Measurements from ENCODE around the gene FAM3C. TPM values are rescaled to one million over a fixed set of nuclear protein-coding genes. Genes with fewer than 3 reads are reported as not detected.

The FAM3C gene
- total RNA-seq, 1 experiment from 2014 or later: 322 TPM

DNA sequence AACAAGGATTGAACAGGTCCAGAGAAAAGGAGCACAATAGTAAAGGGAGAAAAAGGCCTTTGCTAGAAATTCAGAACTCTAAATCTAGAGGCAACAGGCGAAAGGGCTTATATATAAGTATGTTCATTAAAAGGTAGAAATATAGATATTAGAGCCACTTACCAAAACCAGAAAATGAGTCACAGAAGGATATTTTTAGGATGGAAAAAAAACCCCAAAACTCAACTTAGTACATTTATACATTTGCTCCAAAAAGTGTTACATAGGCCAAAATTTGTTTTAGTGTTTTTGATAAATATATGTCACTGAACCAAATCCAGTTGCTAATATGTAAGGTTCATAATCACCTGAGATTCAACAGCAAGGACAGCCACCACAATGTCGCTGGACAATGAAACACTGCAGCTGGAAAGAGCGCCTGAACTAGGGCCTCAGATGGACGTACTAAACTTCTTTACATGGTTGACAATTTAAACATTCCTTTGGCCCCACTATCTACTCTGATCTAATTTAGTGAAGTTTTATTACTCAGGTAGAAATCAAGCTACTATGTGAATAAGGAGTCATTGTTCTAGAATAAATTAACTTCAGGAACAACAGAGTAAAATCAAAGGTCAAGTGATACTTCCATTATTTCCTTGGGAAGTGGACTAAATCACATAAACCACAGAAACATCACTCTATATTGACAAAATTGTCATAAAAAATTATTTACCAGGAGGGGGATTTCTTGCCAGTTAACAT is 10.9 kb downstream of the FAM3C start:
- POLR2A ChIA-PET: no interaction called here
- H3K9me3 ChIP-seq (ENCODE audit: control insufficient read depth in 1 of 2, insufficient read depth in 1 of 2, low read depth in 1 of 2, low read length in 2 of 2): no peaks in the 10 kb centered on the region
- CTCF ChIA-PET: interaction anchor here (1.2 to 1.6 kb wide), 2 partner anchors 11 to 18 kb away, joined by 3 to 5 read pairs; partner anchors contain the start of gene FAM3C
- no peaks in the 10 kb centered on the region for H3K27me3 ChIP-seq (ENCODE audit: insufficient read depth, low read length)
- no TSS peak for BruUV-seq (replicated peaks)
- H4K20me1 ChIP-seq (ENCODE audit: insufficient read depth): peaks cover 86% of the 10 kb centered on the region
- no peak overlapping the region for H2AFZ ChIP-seq (ENCODE audit: low read depth, low read length, poor library complexity, severe bottlenecking)
- no peaks in the 10 kb centered on the region for H3K9me2 ChIP-seq (ENCODE audit: insufficient read depth)
- no peak overlapping the region for H3K27ac ChIP-seq (ENCODE audit: low read depth, low read length)
- H3K9ac ChIP-seq (ENCODE audit: low read length): no peak overlapping the region
- peaks cover 100% of the 10 kb centered on the region for H3K79me2 ChIP-seq (ENCODE audit: insufficient read depth, low read length)
- TF ChIP-seq ELF1 (IDR thresholded peaks at IDR 0.05; ENCODE audit: borderline replicate concordance, low read depth): no peak
- no peak for TF ChIP-seq CTCF (IDR thresholded peaks at IDR 0.05 in 2 of 3, conservative IDR thresholded peaks at IDR 0.05 in 1 of 3; ENCODE audit: borderline replicate concordance in 1 of 3, insufficient read depth in 1 of 3, low read depth in 2 of 3, low read length in 2 of 3)
- TF ChIP-seq EGR1 (IDR thresholded peaks at IDR 0.05; ENCODE audit: low read depth): no peak
- no peak for TF ChIP-seq CBX3 (IDR thresholded peaks at IDR 0.05; ENCODE audit: low read depth)
- TF ChIP-seq EZH2phosphoT487 (IDR thresholded peaks at IDR 0.05; ENCODE audit: borderline replicate concordance): no peak
- TF ChIP-seq ZFX (IDR thresholded peaks at IDR 0.05): no peak
- TF ChIP-seq, protein P1, sequence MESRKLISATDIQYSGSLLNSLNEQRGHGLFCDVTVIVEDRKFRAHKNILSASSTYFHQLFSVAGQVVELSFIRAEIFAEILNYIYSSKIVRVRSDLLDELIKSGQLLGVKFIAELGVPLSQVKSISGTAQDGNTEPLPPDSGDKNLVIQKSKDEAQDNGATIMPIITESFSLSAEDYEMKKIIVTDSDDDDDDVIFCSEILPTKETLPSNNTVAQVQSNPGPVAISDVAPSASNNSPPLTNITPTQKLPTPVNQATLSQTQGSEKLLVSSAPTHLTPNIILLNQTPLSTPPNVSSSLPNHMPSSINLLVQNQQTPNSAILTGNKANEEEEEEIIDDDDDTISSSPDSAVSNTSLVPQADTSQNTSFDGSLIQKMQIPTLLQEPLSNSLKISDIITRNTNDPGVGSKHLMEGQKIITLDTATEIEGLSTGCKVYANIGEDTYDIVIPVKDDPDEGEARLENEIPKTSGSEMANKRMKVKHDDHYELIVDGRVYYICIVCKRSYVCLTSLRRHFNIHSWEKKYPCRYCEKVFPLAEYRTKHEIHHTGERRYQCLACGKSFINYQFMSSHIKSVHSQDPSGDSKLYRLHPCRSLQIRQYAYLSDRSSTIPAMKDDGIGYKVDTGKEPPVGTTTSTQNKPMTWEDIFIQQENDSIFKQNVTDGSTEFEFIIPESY (IDR thresholded peaks at IDR 0.05; ENCODE audit: extremely low read depth, insufficient replicate concordance, low read length): no peak
- TF ChIP-seq ZNF274 (IDR thresholded peaks at IDR 0.05; ENCODE audit: low read depth, low read length): no peak
- RAD21 ChIA-PET (ENCODE audit: low non-redundant PET in 1 of 2, low total read pairs in 2 of 2, uncharacterized antibody in 2 of 2, unreplicated experiment in 2 of 2): no interaction called here
- H3K4me3 ChIP-seq (replicated peaks in 1 of 2; ENCODE audit: low read depth in 1 of 2, low read length in 2 of 2): no peak overlapping the region
- ATAC-seq: no peak
- peaks cover 2 to 34% of the 10 kb centered on the region in 2 experiments for H3K36me3 ChIP-seq (ENCODE audit: control insufficient read depth in 1 of 2, insufficient read depth in 2 of 2, low read length in 2 of 2)
- intact Hi-C loops (cut with micrococcal nuclease): no loop called here
- no peak for DNase-seq (ENCODE audit: low read depth, low spot score)
- peaks cover 18 to 61% of the 10 kb centered on the region in 2 experiments; a peak in 3 of 4 replicates for H3K4me1 ChIP-seq (ENCODE audit: control insufficient read depth in 1 of 2, insufficient read depth in 2 of 2, low read length in 2 of 2)
- H3K4me2 ChIP-seq (ENCODE audit: low read length): peak overlapping the region; percentile 0; the same call in 1 of the 2 replicates
